ENCODE measurements around the gene PRKG1. TPM values are rescaled to one million over a fixed set of nuclear protein-coding genes. Genes with fewer than 3 reads are reported as not detected.
"Not testable (repeated sequence)": the region's sequence is repeated elsewhere in the genome, so short reads cannot be mapped to it uniquely, and the experiment has no call there.

Gene PRKG1
- total and polyA plus RNA-seq, 2 of the 4 experiments (the other 2 are of a cell fraction), result 3.5 to 18.3 TPM

DNA sequence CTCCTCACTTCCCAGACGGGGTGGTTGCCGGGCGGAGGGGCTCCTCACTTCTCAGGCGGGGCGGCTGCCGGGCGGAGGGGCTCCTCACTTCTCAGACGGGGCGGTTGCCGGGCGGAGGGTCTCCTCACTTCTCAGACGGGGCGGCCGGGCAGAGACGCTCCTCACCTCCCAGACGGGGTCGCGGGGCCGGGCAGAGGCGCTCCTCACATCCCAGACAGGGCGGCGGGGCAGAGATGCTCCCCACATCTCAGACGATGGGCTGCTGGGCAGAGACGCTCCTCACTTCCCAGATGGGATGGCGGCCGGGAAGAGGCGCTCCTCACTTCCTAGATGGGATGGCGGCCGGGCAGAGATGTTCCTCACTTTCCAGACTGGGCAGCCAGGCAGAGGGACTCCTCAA is 318.7 kb downstream of the PRKG1 start:
- H3K4me1 ChIP-seq (ENCODE audit: control insufficient read depth, insufficient read depth, low read length); H3K18ac ChIP-seq (ENCODE audit: low read depth, low read length); H3K9ac ChIP-seq (ENCODE audit: low read depth, low read length); H2AK5ac ChIP-seq (ENCODE audit: low read depth, low read length); H2BK5ac ChIP-seq (ENCODE audit: low read depth, low read length, poor library complexity, severe bottlenecking); CTCF ChIA-PET; H4K8ac ChIP-seq (ENCODE audit: low read depth in 2 of 2, low read length in 2 of 2); H3K9me1 ChIP-seq (ENCODE audit: insufficient read depth, low read length); H3K36me3 ChIP-seq (ENCODE audit: control insufficient read depth, insufficient read depth, low read length); DNase-seq; H2BK15ac ChIP-seq (ENCODE audit: low read depth, low read length); H3K23ac ChIP-seq (ENCODE audit: low read depth, low read length); H2BK20ac ChIP-seq (ENCODE audit: low read depth, low read length); H3K4me3 ChIP-seq (ENCODE audit: insufficient read depth, low read depth, low read length); H3K4me2 ChIP-seq (ENCODE audit: low read depth, low read length); H2AK9ac ChIP-seq (replicated peaks; ENCODE audit: low read depth, low read length, poor library complexity); H2BK120ac ChIP-seq (ENCODE audit: low read depth, low read length); H3K27ac ChIP-seq (ENCODE audit: insufficient read depth, low read length); H3K9me3 ChIP-seq (ENCODE audit: control insufficient read depth, insufficient read depth, low read length); BruUV-seq (replicated peaks); dilution Hi-C loops (cut with HindIII; ENCODE audit: low sequenced_read_pairs, unreplicated experiment); ATAC-seq (ENCODE audit: low read depth); H3K56ac ChIP-seq (ENCODE audit: extremely low read depth, insufficient read depth, low read length); H3K14ac ChIP-seq (replicated peaks; ENCODE audit: low read depth, low read length); in situ Hi-C loops (cut with MboI; ENCODE audit: low sequenced_read_pairs); H4K5ac ChIP-seq (ENCODE audit: low read depth, low read length); H4K20me1 ChIP-seq (ENCODE audit: insufficient read depth, low read length); H3K27me3 ChIP-seq (ENCODE audit: control insufficient read depth, insufficient read depth, low read length); H4K91ac ChIP-seq (ENCODE audit: insufficient read depth, low read depth, low read length); H2AFZ ChIP-seq (replicated peaks; ENCODE audit: low read length, poor library complexity); H3K4ac ChIP-seq (ENCODE audit: low read depth, low read length); intact Hi-C loops (cut with micrococcal nuclease); POLR2A ChIA-PET (ENCODE audit: unreplicated experiment): not testable (repeated sequence)
- H3K79me1 ChIP-seq (ENCODE audit: low read depth in 1 of 2, low read length in 2 of 2), result peaks cover 0 to 28% of the 10 kb centered on the region in 2 experiments; a peak in 3 of 4 replicates
- whole genome bisulfite sequencing, 2 experiments (ENCODE audit: extremely low coverage in 2 of 2, insufficient read length in 1 of 2), result no CpG with 5 or more reads among the region's 29 CpGs
